Activated CD8-positive, alpha-beta memory T cell treated with anti-CD3 and anti-CD28 coated beads for 36 hours (primary cell): ENCODE measurements around the gene IBA57. TPM values are rescaled to one million over a fixed set of nuclear protein-coding genes. Genes with fewer than 3 reads are reported as not detected.
"Not testable (repeated sequence)": the region's sequence is repeated elsewhere in the genome, so short reads cannot be mapped to it uniquely, and the experiment has no call there.

Source experiments
- CTCF ChIA-PET: fragments of 350-600 bp; sonication (Branson Sonifier 250); formaldehyde crosslinking; loops from one replicate; lab custom pipeline; 2021; ENCODE audit warnings: antibody characterized with exemption; lab: Charles Lee
- POLR2A ChIA-PET: fragments of 350-600 bp; sonication (Branson Sonifier 250); formaldehyde crosslinking; loops from one replicate; lab custom pipeline; 2021; ENCODE audit warnings: antibody characterized with exemption; lab: Charles Lee
- total RNA-seq, 2 experiments: library from RNA; stranded (reverse); gene quantifications; one replicate each; pipeline ENCODE4 v1.2.3, GENCODE V29; 2021

Gene IBA57
- total RNA-seq, 2 experiments from 2014 or later: 12.6 to 16.3 TPM

DNA sequence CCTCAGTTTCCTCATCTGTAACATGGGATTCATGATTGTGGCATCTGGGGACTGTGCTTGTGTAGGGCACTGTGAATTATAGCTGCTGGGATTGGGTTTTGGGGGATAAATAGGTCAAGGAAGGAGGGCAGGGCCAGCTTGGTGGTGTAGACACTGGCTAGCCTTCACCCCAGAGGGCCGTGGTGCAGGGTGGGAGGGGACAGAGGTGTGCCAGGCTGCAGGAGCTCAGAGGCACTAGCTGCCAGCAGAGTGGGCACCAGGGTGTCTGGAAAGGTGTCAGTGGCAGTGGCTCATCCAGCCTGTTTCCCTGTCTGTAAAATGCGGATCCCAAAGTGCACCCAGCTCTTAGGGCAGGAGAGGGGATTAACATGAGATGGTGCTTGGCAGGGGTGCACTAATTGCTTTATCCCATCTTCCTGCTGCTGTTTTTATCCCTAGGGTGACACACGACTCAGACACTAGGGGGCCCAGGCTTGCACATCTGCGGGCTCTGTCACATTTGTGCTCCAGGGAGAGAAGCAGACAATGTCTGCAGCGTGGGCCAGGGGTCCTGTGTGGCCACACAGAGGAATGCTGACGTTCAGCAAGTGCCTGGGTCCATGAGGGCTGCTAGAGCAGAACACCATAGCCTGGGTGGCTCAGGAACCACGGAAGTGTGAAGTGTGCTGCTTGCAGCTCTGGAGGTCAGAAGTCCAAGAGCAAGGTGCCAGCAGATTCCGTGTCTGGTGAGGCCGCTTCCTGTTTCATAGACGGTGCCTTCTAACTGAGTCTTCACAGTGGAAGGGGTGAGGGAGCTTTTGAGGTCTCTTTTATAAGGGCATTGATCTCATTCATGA lies 61.6 kb downstream of the IBA57 start:
- ChIA-PET CTCF (no interaction called here), POLR2A (no interaction called here)

DNA sequence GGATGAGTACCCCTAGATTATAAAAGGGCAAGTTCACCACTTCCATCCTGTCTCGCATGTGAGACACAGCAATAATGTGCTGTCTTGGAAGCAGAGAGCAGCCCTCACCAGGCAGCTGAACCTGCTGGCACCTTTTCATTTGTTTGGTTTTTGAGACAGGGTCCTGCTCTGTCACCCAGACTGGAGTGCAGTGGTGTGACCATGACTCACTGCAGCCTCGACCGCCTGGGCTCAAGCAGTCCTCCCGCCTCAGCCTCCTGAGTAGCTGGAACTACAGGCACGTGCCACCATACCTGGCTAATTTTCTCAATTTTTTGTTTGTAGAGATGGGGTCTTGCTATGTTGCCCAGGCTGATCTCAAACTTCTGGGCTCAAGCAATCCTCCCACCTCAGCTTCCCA lies 62.5 kb downstream of the IBA57 start:
- CTCF ChIA-PET, POLR2A ChIA-PET: not testable (repeated sequence)

DNA sequence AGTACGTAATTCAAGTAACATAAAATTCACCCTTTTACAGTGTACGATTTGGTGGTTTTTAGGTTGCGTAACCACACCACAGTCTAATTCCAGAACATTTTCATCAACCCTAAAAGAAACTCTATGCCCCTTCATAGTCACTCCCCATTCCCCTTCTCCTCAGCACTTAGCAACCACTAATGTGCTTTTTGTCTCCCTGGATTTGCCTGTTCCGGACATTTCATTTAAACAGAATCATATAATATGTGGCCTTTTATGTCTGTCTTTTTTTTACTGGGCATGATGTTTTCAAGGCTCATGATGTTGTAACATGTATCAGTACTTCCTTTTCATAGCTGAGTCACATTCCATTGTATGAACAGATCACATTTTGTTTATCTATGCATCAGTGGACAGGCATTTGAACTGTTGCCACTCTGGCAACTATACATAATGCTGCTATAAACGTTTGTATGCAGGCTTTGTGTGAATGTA lies 63.0 kb downstream of the IBA57 start:
- CTCF ChIA-PET: no interaction called here
- POLR2A ChIA-PET: no interaction called here

DNA sequence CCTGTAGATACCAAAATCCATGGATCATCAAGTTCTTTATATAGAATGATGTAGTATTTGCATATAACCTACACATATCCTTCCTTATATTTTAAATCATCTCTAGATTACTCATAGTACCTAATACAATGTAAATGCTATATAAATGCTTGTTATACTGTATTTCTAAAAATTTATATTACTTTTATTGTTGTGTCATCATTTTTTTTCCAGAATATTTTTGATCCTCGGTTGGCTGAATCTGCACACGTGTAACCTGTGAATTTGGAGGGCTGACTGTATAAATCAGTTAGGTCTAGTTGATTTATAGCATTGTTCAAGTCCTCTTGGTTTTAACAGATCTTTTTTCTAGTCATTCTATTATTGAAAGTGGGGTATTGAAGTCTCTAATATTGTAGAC lies 65.6 kb downstream of the IBA57 start:
- ChIA-PET CTCF (interaction anchor here (0.6 kb wide), 1 partner anchor 226 kb away, joined by 3 read pairs; a partner anchor contains a TSS), POLR2A (no interaction called here)

Other genes with a start within 250 kb of the IBA57 start
- gene WNT9A, start 217.9 kb upstream of the IBA57 start, total RNA-seq: not detected
- gene WNT3A, start 158.8 kb upstream of the IBA57 start, total RNA-seq: not detected
- gene ARF1, start 83.1 kb upstream of the IBA57 start, total RNA-seq: 100 to 1,000 TPM; 373 to 392 TPM
- gene C1orf35, start 62.5 kb upstream of the IBA57 start, total RNA-seq: 10 to 100 TPM; 25.7 to 27.6 TPM
- gene MRPL55, start 56.5 kb upstream of the IBA57 start, total RNA-seq: 10 to 100 TPM; 69.7 to 75.8 TPM
- 100 to 1,000 TPM; 264 to 267 TPM for gene GUK1, start 25.5 kb upstream of the IBA57 start, total RNA-seq
- under 1 TPM; 0.67 to 0.74 TPM for gene GJC2, start 15.9 kb upstream of the IBA57 start, total RNA-seq
- 10 to 100 TPM in 1 of 2 experiments, 1 to 10 TPM in 1; 8.3 to 10.1 TPM for gene OBSCN, start 42.2 kb downstream of the IBA57 start, total RNA-seq
- gene TRIM11, start 241.0 kb downstream of the IBA57 start, total RNA-seq: 10 to 100 TPM; 39.0 to 39.3 TPM